Ectodermal cell (in vitro differentiated cells): Measurements from ENCODE around the gene CERS2.

ENCODE experiments used
- H3K27ac ChIP-seq: 2 replicates; pipeline ENCODE4 v1.7.0; 2013; ENCODE audit warnings: mild to moderate bottlenecking, low read depth, low read length; ENCODE audit not compliant: insufficient read depth, poor library complexity, severe bottlenecking
- H3K27me3 ChIP-seq: 2 replicates; pipeline ENCODE4 v1.7.0; 2013; ENCODE audit warnings: mild to moderate bottlenecking, low read length; ENCODE audit not compliant: insufficient read depth, control insufficient read depth, poor library complexity, severe bottlenecking
- H3K36me3 ChIP-seq: one replicate; pipeline ENCODE4 v1.7.0; 2013; ENCODE audit warnings: low read length; ENCODE audit not compliant: control insufficient read depth, insufficient read depth
- H3K4me1 ChIP-seq: one replicate; pipeline ENCODE4 v1.7.0; 2013; ENCODE audit warnings: low read length; ENCODE audit not compliant: control insufficient read depth, insufficient read depth
- H3K4me3 ChIP-seq: 2 replicates; pipeline ENCODE4 v1.7.0; 2013; ENCODE audit warnings: low read depth, low read length, control low read depth; ENCODE audit not compliant: insufficient read depth
- H3K9me3 ChIP-seq: 2 replicates; pipeline ENCODE4 v1.7.0; 2013; ENCODE audit warnings: mild to moderate bottlenecking, low read length, moderate library complexity; ENCODE audit not compliant: control insufficient read depth
- WGBS, 2 experiments: methylation state at CpG; one replicate each; pipeline ENCODE4 v1.1.7; 2013; ENCODE audit warnings: missing lambda C conversion rate in 2 of 2; 5-methylcytosine and 5-hydroxymethylcytosine counted together

The CERS2 gene

GRCh38 chr1:150997949-150998348 is 23.3 kb upstream of the CERS2 start:
- H3K4me3 ChIP-seq: no peak overlapping the region
- H3K27ac ChIP-seq: no peak overlapping the region
- H3K36me3 ChIP-seq: no peaks in the 10 kb centered on the region
- H3K4me1 ChIP-seq: peaks cover 4% of the 10 kb centered on the region
- 72 to 90% methylated on average over 4 to 5 of the region's 5 CpGs for WGBS, 2 experiments
- H3K9me3 ChIP-seq: no peaks in the 10 kb centered on the region
- H3K27me3 ChIP-seq: no peaks in the 10 kb centered on the region

GRCh38 chr1:150997126-150997872 is 22.7 kb upstream of the CERS2 start:
- H3K4me1 ChIP-seq: peaks cover 4% of the 10 kb centered on the region
- no peaks in the 10 kb centered on the region for H3K27me3 ChIP-seq
- WGBS, 2 experiments: 94 to 95% methylated on average over 20 of the region's 20 CpGs
- no peaks in the 10 kb centered on the region for H3K36me3 ChIP-seq
- no peak overlapping the region for H3K27ac ChIP-seq
- H3K9me3 ChIP-seq: no peaks in the 10 kb centered on the region
- H3K4me3 ChIP-seq: no peak overlapping the region

GRCh38 chr1:150995896-150996295 is 21.3 kb upstream of the CERS2 start:
- Histone ChIP-seq H3K27me3 (no peaks in the 10 kb centered on the region), H3K4me1 (peaks cover 4% of the 10 kb centered on the region), H3K36me3 (no peaks in the 10 kb centered on the region), H3K4me3 (no peak overlapping the region), H3K9me3 (no peaks in the 10 kb centered on the region), H3K27ac (no peak overlapping the region)
- 34 to 39% methylated on average over 9 of the region's 9 CpGs for WGBS, 2 experiments

- Histone ChIP-seq H3K27ac (no peak overlapping the region), H3K4me3 (no peak overlapping the region), H3K36me3 (no peaks in the 10 kb centered on the region), H3K27me3 (no peaks in the 10 kb centered on the region), H3K4me1 (peaks cover 4% of the 10 kb centered on the region), H3K9me3 (no peaks in the 10 kb centered on the region)
- WGBS, 2 experiments: 85 to 87% methylated on average over 4 of the region's 4 CpGs
These were observed 20.8 kb upstream of the CERS2 start for GRCh38 chr1:150995460-150995859.

GRCh38 chr1:150994248-150994647 is 19.6 kb upstream of the CERS2 start:
- Histone ChIP-seq H3K27ac (no peak overlapping the region), H3K4me1 (peaks cover 4% of the 10 kb centered on the region), H3K27me3 (no peaks in the 10 kb centered on the region), H3K36me3 (no peaks in the 10 kb centered on the region), H3K9me3 (no peaks in the 10 kb centered on the region), H3K4me3 (no peak overlapping the region)
- WGBS, 2 experiments: 98 to 99% methylated on average over 3 of the region's 3 CpGs

GRCh38 chr1:150992626-150993025 is 18.0 kb upstream of the CERS2 start:
- no peak overlapping the region for H3K27ac ChIP-seq
- no peak overlapping the region for H3K4me3 ChIP-seq
- no peaks in the 10 kb centered on the region for H3K27me3 ChIP-seq
- H3K36me3 ChIP-seq: no peaks in the 10 kb centered on the region
- WGBS, 2 experiments: 90 to 96% methylated on average over 4 of the region's 4 CpGs
- H3K9me3 ChIP-seq: no peaks in the 10 kb centered on the region
- H3K4me1 ChIP-seq: peaks cover 4% of the 10 kb centered on the region

- Histone ChIP-seq H3K27ac (no peak overlapping the region), H3K27me3 (no peaks in the 10 kb centered on the region), H3K4me3 (no peak overlapping the region), H3K36me3 (no peaks in the 10 kb centered on the region), H3K9me3 (no peaks in the 10 kb centered on the region), H3K4me1 (no peaks in the 10 kb centered on the region)
- WGBS, 2 experiments: 92 to 93% methylated on average over 7 of the region's 7 CpGs
These were observed 13.3 kb upstream of the CERS2 start for GRCh38 chr1:150987924-150988323.

GRCh38 chr1:150985179-150985825 is 10.7 kb upstream of the CERS2 start:
- Histone ChIP-seq H3K36me3 (no peaks in the 10 kb centered on the region), H3K27me3 (no peaks in the 10 kb centered on the region), H3K27ac (no peak overlapping the region), H3K9me3 (no peaks in the 10 kb centered on the region), H3K4me3 (no peak overlapping the region), H3K4me1 (peaks cover 11% of the 10 kb centered on the region)
- WGBS, 2 experiments: 95 to 100% methylated on average over 2 of the region's 2 CpGs

GRCh38 chr1:150981805-150982712 is 7.4 kb upstream of the CERS2 start, which contains the start of gene ANXA9:
Gene ANXA9 (plus strand): TSS chr1:150982292. CDS start chr1:150983106, 814 bp downstream.
- no peak within 1 kb of the TSS for H3K27ac ChIP-seq

More at GRCh38 chr1:150981805-150982712, 7.4 kb upstream of the CERS2 start, which contains the start of gene ANXA9:
- Histone ChIP-seq H3K27me3 (no peaks in the 10 kb centered on the region), H3K4me3 (no peak within 1 kb of the TSS), H3K9me3 (no peaks in the 10 kb centered on the region), H3K4me1 (peaks cover 19% of the 10 kb centered on the region), H3K36me3 (no peaks in the 10 kb centered on the region)
- WGBS, 2 experiments: 77 to 80% methylated on average over 11 to 12 of the region's 12 CpGs
